Stimulated activated CD8-positive, alpha-beta memory T cell treated with anti-CD3 and anti-CD28 coated beads, Interleukin-7, amount 100 ng/mL, for 1 hour (primary cell): ENCODE data around the gene GNAS-AS1.

Source experiments
- DNase-seq, 2 donors: peaks; one replicate each; pipeline ENCODE4 v3.0.0-alpha.2; 2020; ENCODE audit warnings: low read depth in 2 of 2

The GNAS-AS1 gene

GRCh38 chr20:58884966-58885365 lies 34.3 kb upstream of the GNAS-AS1 start:
- no peak for DNase-seq

- no peak for DNase-seq
These were observed 32.6 kb upstream of the GNAS-AS1 start for GRCh38 chr20:58883241-58883691.

- no peak for DNase-seq
These were observed 32.0 kb upstream of the GNAS-AS1 start for GRCh38 chr20:58882704-58883089.

GRCh38 chr20:58880994-58881752 lies 30.5 kb upstream of the GNAS-AS1 start:
- no peak for DNase-seq

- DNase-seq, result no peak
These were observed 29.7 kb upstream of the GNAS-AS1 start for GRCh38 chr20:58880441-58880840.

GRCh38 chr20:58878399-58878798 lies 27.7 kb upstream of the GNAS-AS1 start:
- no peak for DNase-seq

GRCh38 chr20:58877976-58878360 lies 27.3 kb upstream of the GNAS-AS1 start:
- no peak for DNase-seq

GRCh38 chr20:58877050-58877975 lies 26.6 kb upstream of the GNAS-AS1 start:
- DNase-seq, result no peak

- no peak for DNase-seq
These were observed 25.7 kb upstream of the GNAS-AS1 start for GRCh38 chr20:58876437-58876836.

- DNase-seq, result no peak
These were observed 24.9 kb upstream of the GNAS-AS1 start for GRCh38 chr20:58875541-58876134.

- DNase-seq, result no peak
These were observed 24.4 kb upstream of the GNAS-AS1 start for GRCh38 chr20:58875111-58875510.

DNA sequence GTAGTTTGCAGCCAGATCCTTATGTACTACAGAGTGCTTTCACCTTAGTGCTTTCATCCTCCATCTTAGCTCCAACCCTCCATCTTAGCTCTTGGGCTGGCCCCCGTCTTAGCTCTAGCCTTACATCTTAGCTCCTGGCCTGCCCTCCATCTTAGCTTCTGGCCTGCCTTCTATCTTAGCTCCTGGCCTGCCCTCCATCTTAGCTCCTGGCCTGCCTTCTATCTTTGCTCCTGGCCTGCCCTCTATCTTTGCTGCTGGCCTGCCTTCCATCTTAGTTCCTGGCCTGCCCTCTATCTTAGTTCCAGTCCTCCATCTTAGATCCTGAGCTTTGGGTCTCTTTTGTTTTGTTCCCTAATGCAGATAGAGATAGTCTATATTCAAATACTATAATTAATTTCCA lies 23.8 kb upstream of the GNAS-AS1 start:
- no peak for DNase-seq

GRCh38 chr20:58871533-58872102 lies 20.9 kb upstream of the GNAS-AS1 start:
- DNase-seq, result no peak

DNA sequence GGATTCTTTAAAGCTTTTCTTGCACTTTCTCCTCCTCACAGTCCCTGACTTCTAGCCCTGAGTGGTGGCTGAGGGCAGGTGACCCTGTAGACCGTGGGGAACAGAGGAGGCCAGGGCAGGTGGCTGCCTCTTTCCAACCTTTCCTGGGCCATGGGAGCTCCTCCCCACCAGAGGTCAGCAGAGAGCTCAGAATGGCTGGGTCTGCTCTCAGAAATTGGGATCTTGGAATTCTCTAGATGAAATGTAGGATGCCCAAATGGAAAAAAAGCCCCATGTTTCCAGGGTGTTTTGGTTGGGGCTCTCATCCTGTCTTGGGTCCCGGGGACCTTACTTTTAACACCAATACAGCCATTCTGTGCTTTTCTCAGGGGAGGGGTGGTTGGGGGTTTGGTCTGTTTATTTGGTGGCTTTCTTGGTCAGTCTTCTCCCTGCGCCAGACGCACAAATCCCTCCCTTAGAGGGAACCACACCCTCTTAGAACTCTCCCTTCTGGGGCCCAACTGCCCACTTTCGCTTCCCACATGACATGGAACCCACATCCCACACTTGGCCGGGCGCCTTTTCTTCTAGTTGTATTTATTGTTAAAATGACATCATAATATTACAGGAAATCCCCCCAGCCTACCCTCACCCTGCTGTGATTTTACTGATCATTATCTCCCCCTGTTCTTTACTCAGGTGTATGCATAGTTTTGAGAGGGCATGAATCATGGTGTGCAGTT lies 19.8 kb upstream of the GNAS-AS1 start:
- no peak for DNase-seq

- DNase-seq, result no peak
These were observed 19.0 kb upstream of the GNAS-AS1 start for GRCh38 chr20:58869662-58870227.

GRCh38 chr20:58868795-58869194 lies 18.1 kb upstream of the GNAS-AS1 start:
- DNase-seq, result no peak

DNA sequence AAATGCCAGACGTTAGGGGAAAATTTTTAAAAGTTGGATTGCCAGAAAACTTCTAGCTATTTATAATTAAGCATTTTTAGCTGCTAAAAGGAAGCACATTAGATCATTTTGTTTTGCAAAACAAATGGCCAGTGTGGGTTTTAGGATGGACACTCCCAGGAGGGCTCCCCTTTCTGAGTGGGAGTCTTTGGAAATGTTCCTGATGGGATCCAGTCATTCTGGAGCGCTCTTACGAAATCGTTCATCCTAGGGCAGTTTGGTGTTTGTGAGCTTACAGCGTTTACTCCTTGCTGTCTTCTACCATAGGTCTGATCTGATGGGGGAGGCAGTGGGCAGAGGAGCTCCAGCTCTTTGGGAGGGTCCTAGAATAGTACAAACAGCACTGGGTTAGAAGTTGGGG lies 16.5 kb upstream of the GNAS-AS1 start:
- DNase-seq, result no peak

DNA sequence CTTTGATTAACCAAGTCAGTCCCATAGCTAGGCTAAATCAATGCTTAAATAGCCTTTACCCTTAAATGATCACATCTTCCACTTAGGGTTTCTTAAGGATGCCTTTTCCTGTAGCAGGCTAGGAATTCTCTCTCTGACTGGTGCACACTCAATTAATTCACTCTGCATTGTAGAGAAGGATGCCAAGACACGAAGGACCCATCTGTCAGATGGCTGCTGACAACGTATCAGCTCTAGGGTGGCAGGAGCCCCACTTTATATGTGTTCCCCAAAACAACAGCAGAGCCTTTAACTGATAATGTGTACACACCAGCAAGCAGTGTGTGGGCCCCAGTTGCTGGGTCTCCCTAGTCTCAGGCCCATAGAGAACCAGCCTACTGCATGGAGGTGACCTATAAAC lies 15.1 kb upstream of the GNAS-AS1 start:
- DNase-seq, result no peak

GRCh38 chr20:58864346-58864745 lies 13.6 kb upstream of the GNAS-AS1 start:
- DNase-seq, result no peak

DNA sequence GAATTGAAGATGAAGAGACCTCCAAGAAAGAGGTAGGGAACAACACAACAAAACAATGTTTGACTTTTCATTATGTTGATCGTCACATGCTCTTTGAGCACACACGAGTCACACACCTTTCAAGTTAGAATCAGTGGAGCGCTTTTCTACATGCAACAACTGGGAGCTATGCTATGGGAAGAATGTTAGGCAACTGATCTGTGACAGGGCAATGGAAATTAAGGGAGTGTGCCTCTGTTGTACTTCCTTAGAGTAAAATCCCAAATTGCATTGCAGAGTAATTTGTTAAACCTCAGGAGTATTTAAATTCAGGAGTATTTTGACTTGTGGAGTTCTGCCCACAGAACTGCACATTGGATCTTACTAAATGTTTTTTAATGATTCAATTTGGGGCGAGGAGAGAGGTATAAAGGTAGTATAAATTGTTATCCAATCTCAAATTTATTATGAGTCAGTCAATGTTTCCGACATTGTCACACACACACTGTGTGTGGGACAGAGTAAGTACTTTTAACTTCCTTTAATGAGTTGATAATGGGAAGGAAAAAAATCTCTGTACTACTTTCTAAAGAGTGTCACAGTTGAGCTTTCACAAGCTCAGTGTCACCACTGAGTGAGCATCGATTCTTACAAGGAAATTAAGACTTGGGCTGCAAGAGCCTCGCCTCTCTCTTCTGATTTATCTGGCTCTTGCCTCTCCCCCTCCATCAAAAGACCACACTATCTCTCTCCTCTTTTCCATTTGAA lies 12.5 kb upstream of the GNAS-AS1 start:
- no peak for DNase-seq
